DMS53 treated with DMSO at 0.1 percent for 48 hours (cell line): Measurements from ENCODE around the gene SLC6A11.

ENCODE experiments used
- DNase-seq: peaks from one replicate; lab custom pipeline; 2025; ENCODE audit not compliant: unreplicated experiment; lab: John Stamatoyannopoulos, UW

SLC6A11 gene

DNA sequence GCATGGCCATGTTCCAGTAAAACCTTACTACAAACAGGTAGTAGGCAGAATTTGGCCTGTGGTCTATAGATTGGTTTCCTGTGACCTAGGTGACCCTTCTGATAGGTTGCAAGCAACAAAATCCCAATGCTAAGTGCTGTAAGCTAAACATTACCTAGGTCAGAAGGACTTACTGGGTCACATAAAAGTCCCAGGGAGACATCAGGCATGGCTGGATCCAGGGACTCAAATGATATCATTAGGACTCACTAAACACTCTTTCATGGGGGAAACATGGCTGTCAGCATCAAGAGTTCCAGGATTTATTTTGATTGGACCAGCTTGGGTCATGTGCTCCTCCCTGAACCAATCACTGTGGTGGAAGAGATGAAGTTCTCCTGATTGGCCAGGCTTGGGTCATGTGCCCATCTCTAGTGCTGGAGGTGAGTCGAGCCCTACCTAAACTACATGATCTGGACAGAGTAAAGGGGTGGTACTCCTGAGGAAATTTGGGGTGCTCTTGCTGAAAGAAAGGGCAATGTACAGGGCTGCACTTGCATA is 159.7 kb downstream of the SLC6A11 start:
- no peak for DNase-seq

DNA sequence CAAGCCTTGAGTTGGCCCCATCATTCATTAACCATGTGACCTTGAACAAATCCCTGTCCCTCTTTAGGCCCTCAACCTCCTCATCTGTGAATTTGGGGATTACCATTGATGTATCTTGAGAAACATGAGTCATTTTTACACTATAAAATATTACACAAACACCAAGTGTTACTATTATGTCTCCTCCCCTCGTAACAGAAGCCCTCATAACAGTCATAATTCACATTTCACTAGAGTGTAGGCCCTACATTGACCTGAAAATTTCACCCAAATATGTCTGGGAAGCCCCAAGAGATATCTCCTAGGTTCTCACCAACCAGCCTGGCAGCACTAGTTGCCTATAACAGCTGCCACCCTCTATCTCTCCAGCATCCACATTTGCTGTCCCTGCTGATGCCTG is 160.7 kb downstream of the SLC6A11 start:
- no peak for DNase-seq

DNA sequence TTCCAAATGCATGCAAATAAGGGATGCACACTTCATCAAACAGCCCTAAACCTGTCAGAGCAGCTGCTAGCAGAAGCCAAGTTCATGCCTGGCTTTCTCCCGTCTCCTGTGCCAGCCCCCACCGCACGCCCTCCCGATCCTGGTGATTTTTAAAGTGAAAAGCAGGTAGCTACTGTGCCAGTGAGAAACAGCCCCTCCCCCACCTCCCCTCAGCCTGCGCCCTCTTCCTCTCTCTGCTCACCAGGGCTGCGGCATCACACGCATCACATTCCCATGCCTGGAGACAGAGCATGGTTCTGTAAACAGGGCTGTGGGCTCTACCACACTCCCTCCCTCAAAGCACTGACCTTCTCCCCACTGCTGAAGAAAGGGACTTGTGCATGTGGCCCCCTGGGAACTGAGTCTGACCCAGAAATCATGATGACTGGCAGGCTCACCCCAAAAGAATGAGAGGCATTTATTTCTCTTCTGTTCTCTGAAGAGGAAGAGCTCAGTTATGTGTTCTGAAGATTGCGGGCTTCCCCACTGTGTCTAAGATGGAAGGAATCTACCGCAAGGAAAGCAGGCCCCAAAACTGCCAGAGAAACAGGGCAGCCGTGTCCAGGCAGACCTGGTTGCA is 162.0 kb downstream of the SLC6A11 start:
- DNase-seq = no peak

DNA sequence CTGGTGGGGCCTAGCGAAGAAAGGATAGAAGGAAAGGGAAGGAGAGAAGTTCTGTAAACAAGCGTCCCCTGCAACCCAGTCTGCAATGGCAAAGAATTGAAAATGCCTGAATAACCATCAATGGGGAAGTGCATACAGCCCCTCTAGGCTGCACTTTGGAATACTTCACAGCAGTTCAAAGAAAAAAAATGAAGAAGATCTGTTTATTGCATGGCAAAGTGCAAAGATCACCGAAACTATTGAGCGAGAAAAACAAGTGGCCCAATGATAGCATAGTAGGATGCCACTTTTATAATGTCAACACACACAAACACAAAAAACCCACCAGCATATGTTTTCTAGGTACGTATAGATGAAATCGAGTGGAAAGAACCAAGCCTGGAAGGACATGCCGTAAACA is 162.9 kb downstream of the SLC6A11 start:
- no peak for DNase-seq

DNA sequence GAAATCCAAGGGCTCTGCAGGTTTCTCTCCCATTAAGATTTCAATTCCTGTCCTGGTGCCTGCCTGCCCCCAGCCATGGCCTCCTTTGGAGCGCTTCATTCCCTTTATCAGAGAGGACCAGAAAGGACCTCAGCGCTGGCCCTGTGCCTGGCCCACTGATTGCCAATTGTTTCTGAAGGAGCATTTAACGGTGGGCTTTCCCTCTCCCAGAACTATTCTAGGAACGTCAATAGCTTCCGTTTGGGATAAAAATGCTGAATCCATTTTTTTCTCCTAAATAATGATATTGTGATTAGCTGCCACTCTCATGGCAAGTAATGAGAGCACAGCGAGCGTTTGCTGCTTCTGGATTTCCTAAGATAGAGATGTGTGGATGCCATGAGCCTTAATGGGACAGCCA is 164.3 kb downstream of the SLC6A11 start:
- DNase-seq = no peak

DNA sequence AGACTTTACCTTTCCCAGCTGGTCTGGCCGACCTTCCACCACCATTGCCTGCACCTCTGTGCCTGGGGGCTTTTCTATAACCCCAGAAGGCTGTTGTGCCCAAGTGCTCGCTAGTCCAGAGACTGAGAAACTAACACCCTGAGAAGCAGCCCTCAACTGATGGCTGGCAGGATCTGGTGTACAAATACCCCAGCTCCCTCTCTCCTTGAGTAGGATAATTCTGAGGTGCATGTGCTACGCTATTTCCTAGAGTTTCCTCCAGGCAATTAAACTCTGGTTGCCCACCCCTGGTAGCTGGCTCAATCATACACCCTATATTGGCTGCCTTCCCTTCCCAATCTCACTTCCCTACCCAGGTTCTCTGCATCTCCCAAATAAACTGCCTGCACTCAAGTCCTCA is 165.0 kb downstream of the SLC6A11 start:
- no peak for DNase-seq

DNA sequence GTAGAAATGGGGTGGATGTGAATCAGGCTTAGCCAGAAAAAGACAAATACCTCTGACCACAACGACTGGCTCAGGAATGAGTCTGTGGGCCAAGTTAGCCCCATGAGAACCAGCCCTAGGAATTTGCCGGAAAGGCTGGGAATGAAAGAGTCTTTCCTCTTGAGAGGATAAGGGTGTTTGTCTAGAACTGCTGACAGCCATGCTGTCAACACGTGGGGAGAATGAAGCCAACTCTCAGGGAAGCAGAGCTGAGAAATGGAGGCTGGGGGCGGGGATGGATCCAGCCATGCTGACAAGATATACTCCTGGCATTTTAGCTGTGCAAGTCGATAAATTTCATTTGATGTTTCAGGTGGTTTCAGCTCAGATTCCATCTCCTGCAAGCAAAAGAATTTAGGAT is 165.9 kb downstream of the SLC6A11 start:
- DNase-seq = no peak

DNA sequence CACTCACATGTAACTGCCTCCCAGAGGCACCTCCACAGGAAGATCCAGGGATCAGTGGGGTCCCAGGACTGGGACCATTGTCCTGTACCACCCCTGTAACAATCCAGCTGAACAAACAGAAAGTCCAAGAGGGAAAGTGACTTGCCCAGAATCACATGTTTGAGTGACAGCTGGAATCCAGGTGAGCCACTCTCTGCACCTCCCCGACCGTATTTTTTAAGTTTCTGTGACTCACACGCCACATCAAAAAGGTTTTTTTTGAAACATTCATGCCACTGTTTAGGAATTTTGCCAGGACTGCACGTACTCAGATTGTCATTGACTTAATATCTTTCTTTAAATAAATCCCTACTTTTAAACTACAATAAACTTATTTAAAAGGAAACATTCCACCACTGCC is 166.8 kb downstream of the SLC6A11 start:
- no peak for DNase-seq

DNA sequence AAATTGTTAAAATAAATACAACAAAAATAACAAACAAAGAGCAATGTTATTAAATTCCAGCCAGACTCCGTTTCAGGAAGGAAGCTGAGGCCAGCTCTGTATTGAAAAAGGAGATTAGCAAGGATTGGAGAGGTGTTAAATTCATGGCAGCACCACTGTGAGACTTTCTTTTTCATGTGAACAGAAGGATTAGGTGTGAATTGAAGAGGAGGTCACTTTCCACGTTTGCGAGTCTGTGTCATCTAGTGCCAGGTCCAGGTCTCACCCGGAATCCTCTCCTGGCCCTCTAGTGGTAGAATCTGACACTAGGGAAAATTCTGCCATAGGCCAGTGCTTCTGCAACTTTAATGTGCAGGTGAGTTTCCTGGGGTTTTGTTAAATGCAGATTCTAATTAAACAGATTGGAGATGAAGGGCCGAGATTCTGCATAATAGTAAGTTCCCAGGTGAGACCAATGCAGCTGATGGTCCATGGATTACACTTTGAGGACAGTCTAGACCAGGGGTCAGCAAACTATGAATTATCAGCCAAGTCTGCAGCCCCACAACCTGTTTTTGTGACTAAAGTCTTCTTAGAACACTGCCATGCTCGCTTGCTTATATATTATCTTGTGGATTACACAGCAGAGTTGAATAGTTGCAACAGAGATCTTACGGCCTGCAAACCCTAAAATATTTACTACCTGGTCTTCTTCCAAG is 167.3 kb downstream of the SLC6A11 start:
- no peak for DNase-seq

DNA sequence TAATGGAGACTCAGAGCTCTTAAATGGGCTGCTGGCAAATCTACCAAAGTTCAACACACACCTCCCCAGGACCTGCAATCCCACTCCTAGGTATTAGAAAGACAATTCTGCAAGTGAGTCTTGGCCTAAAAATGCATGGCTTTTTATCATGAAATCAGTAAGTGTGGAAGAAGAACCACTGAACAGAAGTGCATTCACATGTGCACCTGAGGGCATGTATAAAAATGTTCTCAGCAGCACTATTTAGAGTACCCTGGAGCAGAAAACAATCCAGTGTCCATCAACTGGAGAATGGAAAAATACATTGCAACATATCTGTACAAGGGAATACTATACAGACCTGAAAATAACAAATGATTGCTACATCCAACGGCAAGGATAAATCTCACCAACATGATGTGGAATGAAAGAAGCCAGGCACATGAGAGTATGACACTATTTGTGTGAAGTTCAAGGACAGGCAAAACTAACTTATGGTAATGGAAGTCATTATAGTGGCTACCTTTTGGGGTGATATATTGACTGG is 168.4 kb downstream of the SLC6A11 start:
- no peak for DNase-seq

DNA sequence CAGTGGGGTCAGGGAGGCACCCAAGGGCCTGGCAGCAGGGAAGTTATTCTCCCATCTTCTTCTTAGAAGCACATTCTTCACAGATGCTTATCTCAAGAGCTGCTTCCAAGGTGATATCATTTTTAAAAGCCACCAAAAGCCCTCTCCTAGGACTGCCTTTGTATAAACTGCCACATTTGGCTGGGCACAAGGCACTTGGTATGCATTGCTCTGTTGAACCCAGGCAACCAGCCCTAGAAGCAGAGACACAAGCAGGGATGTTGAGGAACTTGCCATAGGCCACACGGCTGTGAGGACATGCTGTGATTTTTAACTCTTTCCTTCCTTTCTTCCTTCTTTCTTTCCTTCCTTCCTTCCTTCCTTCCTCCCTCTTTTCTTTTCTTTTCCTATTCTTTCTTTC is 169.2 kb downstream of the SLC6A11 start:
- DNase-seq = no peak

DNA sequence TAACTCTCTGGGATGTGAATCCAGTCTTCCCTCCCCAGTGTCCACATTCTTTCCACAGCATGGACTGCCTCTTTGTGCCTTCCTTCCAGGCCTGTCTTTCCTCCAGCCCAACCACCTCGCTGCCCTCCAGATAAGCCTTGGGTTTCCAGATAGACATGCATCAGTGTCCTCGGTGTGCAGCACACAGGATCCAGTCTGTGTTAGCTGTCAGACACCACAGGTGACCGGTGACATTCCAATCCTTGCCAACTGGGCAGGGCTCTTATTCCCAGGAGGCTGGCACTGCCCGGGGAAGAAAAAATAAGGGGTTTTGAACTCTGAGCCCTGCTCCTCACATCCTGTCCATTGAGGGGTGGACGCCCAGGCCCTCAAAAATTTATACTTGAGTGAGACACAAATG is 170.6 kb downstream of the SLC6A11 start:
- DNase-seq = no peak

DNA sequence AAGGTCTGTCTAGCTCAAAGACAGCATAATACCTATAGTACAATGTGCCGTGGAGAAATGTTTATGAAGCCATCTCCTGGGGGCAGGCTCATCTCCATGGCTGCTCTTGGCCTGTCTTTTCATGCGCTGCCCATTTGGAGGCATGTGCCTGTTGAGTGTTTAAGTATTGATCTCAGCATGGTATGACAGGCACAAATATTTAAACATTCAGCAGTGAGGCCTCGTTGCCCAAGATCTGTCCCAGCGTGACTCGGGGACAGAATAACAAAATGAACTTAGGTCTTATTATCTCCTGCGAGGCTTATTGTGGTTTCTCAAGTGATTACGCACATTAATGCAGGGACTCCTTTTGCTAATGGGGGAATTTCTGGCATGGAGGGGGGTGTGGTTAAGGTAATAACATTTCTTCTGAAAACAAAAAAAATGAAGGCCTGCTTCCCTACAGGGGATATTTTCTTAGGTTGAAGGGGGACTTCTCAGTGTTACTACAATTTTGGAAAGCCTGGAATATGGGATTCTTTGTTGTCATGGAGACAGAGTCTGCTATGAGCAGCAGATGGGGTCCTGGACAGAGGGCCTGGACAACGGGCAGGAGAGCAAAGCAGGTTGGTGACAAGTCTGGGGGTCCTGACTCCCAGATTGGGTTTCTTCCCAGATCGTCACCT is 172.1 kb downstream of the SLC6A11 start:
- no peak for DNase-seq

DNA sequence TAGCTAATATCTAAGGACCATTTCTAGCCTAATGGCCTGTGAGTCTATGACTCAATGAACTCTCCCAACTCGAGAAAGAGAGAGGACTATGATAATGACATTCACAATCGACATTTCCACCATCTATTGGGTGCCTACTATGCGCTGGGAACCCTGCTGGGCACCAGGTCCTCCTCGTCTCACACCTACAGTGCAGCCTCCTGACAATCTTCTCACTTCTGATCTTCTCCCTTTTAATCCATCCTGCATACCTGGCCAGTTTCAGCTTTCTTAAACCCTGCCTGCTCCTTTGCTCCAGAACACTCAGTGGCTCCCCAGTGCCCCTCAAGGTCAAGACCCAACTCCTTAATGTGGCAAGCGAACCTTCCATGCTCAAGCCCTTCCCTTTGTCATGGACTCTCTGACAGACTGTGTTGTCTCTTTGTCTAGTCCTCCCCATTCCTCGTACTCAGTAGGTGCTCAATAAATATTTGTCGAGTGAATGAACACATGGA is 173.0 kb downstream of the SLC6A11 start:
- DNase-seq = no peak
